ENCODE measurements around the gene KLHL15. TPM values are rescaled to one million over a fixed set of nuclear protein-coding genes. Genes with fewer than 3 reads are reported as not detected.
"Not testable (repeated sequence)": the region's sequence is repeated elsewhere in the genome, so short reads cannot be mapped to it uniquely, and the experiment has no call there.

The KLHL15 gene
- total RNA-seq, 1 experiment from 2014 or later, result 8.0 TPM

- no peak for DNase-seq
- Histone ChIP-seq H3K9me3 (no peaks in the 10 kb centered on the region), H3K36me3 (peaks cover 24% of the 10 kb centered on the region), H3K4me3 (no peak overlapping the region), H3K27me3 (no peaks in the 10 kb centered on the region)
These were observed 44.1 kb downstream of the KLHL15 start for GRCh38 chrX:23982891-23983290.

- Histone ChIP-seq H3K27me3 (no peaks in the 10 kb centered on the region), H3K9me3 (no peaks in the 10 kb centered on the region), H3K36me3 (peaks cover 14% of the 10 kb centered on the region), H3K4me3 (no peak overlapping the region)
- no peak for DNase-seq
These were observed 45.3 kb downstream of the KLHL15 start for GRCh38 chrX:23981711-23982110.

GRCh38 chrX:23981222-23981621 lies 45.8 kb downstream of the KLHL15 start:
- Histone ChIP-seq H3K9me3 (no peaks in the 10 kb centered on the region), H3K27me3 (no peaks in the 10 kb centered on the region), H3K4me3 (no peak overlapping the region), H3K36me3 (peaks cover 9% of the 10 kb centered on the region)
- DNase-seq, result no peak

GRCh38 chrX:23980011-23980441 lies 47.0 kb downstream of the KLHL15 start:
- no peak for DNase-seq
- Histone ChIP-seq H3K4me3 (no peak overlapping the region), H3K36me3 (peaks cover 5% of the 10 kb centered on the region), H3K27me3 (no peaks in the 10 kb centered on the region), H3K9me3 (no peaks in the 10 kb centered on the region)

GRCh38 chrX:23978491-23978890 lies 48.5 kb downstream of the KLHL15 start:
- H3K36me3 ChIP-seq, result peaks cover 5% of the 10 kb centered on the region
- no peak overlapping the region for H3K4me3 ChIP-seq
- H3K27me3 ChIP-seq, result no peaks in the 10 kb centered on the region
- no peak for DNase-seq
- H3K9me3 ChIP-seq, result no peaks in the 10 kb centered on the region

GRCh38 chrX:23965630-23966029 lies 61.4 kb downstream of the KLHL15 start:
- H3K27me3 ChIP-seq, DNase-seq, H3K36me3 ChIP-seq, H3K9me3 ChIP-seq, H3K4me3 ChIP-seq: not testable (repeated sequence)

- H3K4me3 ChIP-seq, result no peak overlapping the region
- DNase-seq, result no peak
- no peaks in the 10 kb centered on the region for H3K9me3 ChIP-seq
- H3K36me3 ChIP-seq, result no peaks in the 10 kb centered on the region
- no peaks in the 10 kb centered on the region for H3K27me3 ChIP-seq
These were observed 62.8 kb downstream of the KLHL15 start for GRCh38 chrX:23964191-23964590.

- no peaks in the 10 kb centered on the region for H3K27me3 ChIP-seq
- DNase-seq, result no peak
- H3K9me3 ChIP-seq, result no peaks in the 10 kb centered on the region
- H3K36me3 ChIP-seq, result no peaks in the 10 kb centered on the region
- no peak overlapping the region for H3K4me3 ChIP-seq
These were observed 67.2 kb downstream of the KLHL15 start for GRCh38 chrX:23959781-23960180.

- H3K4me3 ChIP-seq, result no peak overlapping the region
- H3K36me3 ChIP-seq, result no peaks in the 10 kb centered on the region
- no peaks in the 10 kb centered on the region for H3K9me3 ChIP-seq
- H3K27me3 ChIP-seq, result no peaks in the 10 kb centered on the region
- DNase-seq, result no peak
These were observed 72.6 kb downstream of the KLHL15 start for GRCh38 chrX:23954396-23954795.

GRCh38 chrX:23953908-23954269 lies 73.1 kb downstream of the KLHL15 start:
- no peak overlapping the region for H3K4me3 ChIP-seq
- H3K36me3 ChIP-seq, result no peaks in the 10 kb centered on the region
- DNase-seq, result no peak
- no peaks in the 10 kb centered on the region for H3K27me3 ChIP-seq
- H3K9me3 ChIP-seq, result no peaks in the 10 kb centered on the region

- DNase-seq, result peak; percentile 10
- Histone ChIP-seq H3K4me3 (peak overlapping the region; percentile 33), H3K36me3 (no peaks in the 10 kb centered on the region), H3K27me3 (no peaks in the 10 kb centered on the region), H3K9me3 (no peaks in the 10 kb centered on the region)
These were observed 73.7 kb downstream of the KLHL15 start for GRCh38 chrX:23952984-23953907.

- H3K27me3 ChIP-seq, result no peaks in the 10 kb centered on the region
- H3K9me3 ChIP-seq, result no peaks in the 10 kb centered on the region
- DNase-seq, result no peak
- no peaks in the 10 kb centered on the region for H3K36me3 ChIP-seq
- no peak overlapping the region for H3K4me3 ChIP-seq
These were observed 74.6 kb downstream of the KLHL15 start for GRCh38 chrX:23952391-23952790.

GRCh38 chrX:23945206-23945605 lies 81.8 kb downstream of the KLHL15 start:
- no peaks in the 10 kb centered on the region for H3K36me3 ChIP-seq
- H3K27me3 ChIP-seq, result no peaks in the 10 kb centered on the region
- H3K9me3 ChIP-seq, result no peaks in the 10 kb centered on the region
- no peak overlapping the region for H3K4me3 ChIP-seq
- DNase-seq, result no peak

- DNase-seq, result no peak
- H3K27me3 ChIP-seq, result no peaks in the 10 kb centered on the region
- no peaks in the 10 kb centered on the region for H3K36me3 ChIP-seq
These were observed 82.8 kb downstream of the KLHL15 start for GRCh38 chrX:23944234-23944633.

GRCh38 chrX:23939203-23939602 lies 87.8 kb downstream of the KLHL15 start:
- Histone ChIP-seq H3K9me3 (no peaks in the 10 kb centered on the region), H3K36me3 (no peaks in the 10 kb centered on the region), H3K4me3 (no peak overlapping the region), H3K27me3 (no peaks in the 10 kb centered on the region)
- no peak for DNase-seq

More at GRCh38 chrX:23944234-23944633, 82.8 kb downstream of the KLHL15 start:
- H3K9me3 ChIP-seq, result no peaks in the 10 kb centered on the region
- H3K4me3 ChIP-seq, result no peak overlapping the region

- Histone ChIP-seq H3K36me3 (no peaks in the 10 kb centered on the region), H3K27me3 (no peaks in the 10 kb centered on the region), H3K4me3 (no peak overlapping the region), H3K9me3 (no peaks in the 10 kb centered on the region)
- no peak for DNase-seq
These were observed 88.3 kb downstream of the KLHL15 start for GRCh38 chrX:23938690-23939089.

GRCh38 chrX:23937100-23937499 lies 89.9 kb downstream of the KLHL15 start:
- Histone ChIP-seq H3K9me3 (no peaks in the 10 kb centered on the region), H3K4me3 (no peak overlapping the region), H3K36me3 (no peaks in the 10 kb centered on the region), H3K27me3 (no peaks in the 10 kb centered on the region)
- no peak for DNase-seq

GRCh38 chrX:23936180-23936579 lies 90.8 kb downstream of the KLHL15 start:
- no peak overlapping the region for H3K4me3 ChIP-seq
- H3K27me3 ChIP-seq, result no peaks in the 10 kb centered on the region
- no peak for DNase-seq
- H3K36me3 ChIP-seq, result no peaks in the 10 kb centered on the region
- no peaks in the 10 kb centered on the region for H3K9me3 ChIP-seq

Data from MG63 (cell line).